HepG2 (cell line): ENCODE results near the gene KIFC1. TPM values are rescaled to one million over a fixed set of nuclear protein-coding genes. Genes with fewer than 3 reads are reported as not detected.

Experiments used
- FIP1L1 ChIP-seq: fragments of 200-400 bp; formaldehyde crosslinking; IDR thresholded peaks from 2 replicates; pipeline ENCODE4 v1.6.1; 2018; ENCODE audit warnings: low read depth, mild to moderate bottlenecking, low read length, moderate library complexity, borderline replicate concordance; ENCODE audit not compliant: insufficient read depth
- HES4 ChIP-seq: sonication (generic); formaldehyde crosslinking; IDR thresholded peaks from 2 replicates; pipeline ENCODE4 v1.9.0; 2021; ENCODE audit warnings: mild to moderate bottlenecking, missing genetic modification reagents, borderline replicate concordance
- SRSF1 ChIP-seq: fragments of 200-400 bp; formaldehyde crosslinking; optimal IDR thresholded peaks from 2 replicates; pipeline ENCODE3; 2017; ENCODE audit warnings: mild to moderate bottlenecking, low read depth, low read length, moderate library complexity
- ZNF101 ChIP-seq: sonication (generic); formaldehyde crosslinking; IDR thresholded peaks from 2 replicates; pipeline ENCODE4 v1.4.0; 2020; ENCODE audit warnings: mild to moderate bottlenecking, low read depth, missing genetic modification reagents, borderline replicate concordance
- ZNF264 ChIP-seq: sonication (generic); formaldehyde crosslinking; IDR thresholded peaks from 2 replicates; pipeline ENCODE4 v1.4.0; 2020; ENCODE audit warnings: missing genetic modification reagents
- ZNF510 ChIP-seq: sonication (generic); formaldehyde crosslinking; IDR thresholded peaks from 2 replicates; pipeline ENCODE4 v1.4.0; 2020; ENCODE audit warnings: low read depth, mild to moderate bottlenecking, missing genetic modification reagents
- polyA plus RNA-seq, 8 experiments: library from polyadenylated mRNA; depleted of rRNA in 3 of 8; stranded (reverse) in 7 of 8; unstranded in 1 of 8; fragments of >200 nt; fragmentation: Illumina TruSeq in 4 of 8; extraction: Trizol in 4 of 8; gene quantifications; 2 replicates each; pipeline versions ENCODE4 v1.2.1 to v1.2.3, GENCODE V29; 2011 to 2016; ENCODE audit warnings: low read depth in 4 of 8, missing spikeins in 1 of 8, mixed read lengths in 1 of 8; ENCODE audit not compliant: insufficient read depth in 1 of 8
- total RNA-seq, 5 experiments: library from RNA; depleted of rRNA; stranded (reverse); fragments of >200 nt; fragmentation: Illumina TruSeq; extraction: Trizol; gene quantifications; 2 replicates each; pipeline ENCODE4 v1.2.3, GENCODE V29; 2016; ENCODE audit warnings: low read depth in 1 of 5
- TF ChIP-seq, protein P1 (sequence below), 2 experiments: sonication (generic) in 1 of 2; formaldehyde crosslinking in 1 of 2; IDR thresholded peaks; 2 replicates each; pipeline versions ENCODE4 v1.4.0 to v1.6.1; 2016 to 2020; ENCODE audit warnings: borderline replicate concordance in 1 of 2, low read depth in 1 of 2, mild to moderate bottlenecking in 1 of 2, missing genetic modification reagents in 1 of 2
- TF ChIP-seq, protein P2 (sequence below): sonication (generic); formaldehyde crosslinking; IDR thresholded peaks from 2 replicates; pipeline ENCODE4 v1.9.0; 2021; ENCODE audit warnings: missing genetic modification reagents, borderline replicate concordance
- TF ChIP-seq, protein P3 (sequence below): sonication (generic); formaldehyde crosslinking; IDR thresholded peaks from 2 replicates; pipeline ENCODE4 v1.9.0; 2021; ENCODE audit warnings: missing genetic modification reagents, mild to moderate bottlenecking, borderline replicate concordance

The KIFC1 gene
- total and polyA plus RNA-seq, 2 of the 13 experiments (the other 11 are each of a cell fraction or from before 2014, with no cell fraction given), result 25.0 to 45.5 TPM

DNA sequence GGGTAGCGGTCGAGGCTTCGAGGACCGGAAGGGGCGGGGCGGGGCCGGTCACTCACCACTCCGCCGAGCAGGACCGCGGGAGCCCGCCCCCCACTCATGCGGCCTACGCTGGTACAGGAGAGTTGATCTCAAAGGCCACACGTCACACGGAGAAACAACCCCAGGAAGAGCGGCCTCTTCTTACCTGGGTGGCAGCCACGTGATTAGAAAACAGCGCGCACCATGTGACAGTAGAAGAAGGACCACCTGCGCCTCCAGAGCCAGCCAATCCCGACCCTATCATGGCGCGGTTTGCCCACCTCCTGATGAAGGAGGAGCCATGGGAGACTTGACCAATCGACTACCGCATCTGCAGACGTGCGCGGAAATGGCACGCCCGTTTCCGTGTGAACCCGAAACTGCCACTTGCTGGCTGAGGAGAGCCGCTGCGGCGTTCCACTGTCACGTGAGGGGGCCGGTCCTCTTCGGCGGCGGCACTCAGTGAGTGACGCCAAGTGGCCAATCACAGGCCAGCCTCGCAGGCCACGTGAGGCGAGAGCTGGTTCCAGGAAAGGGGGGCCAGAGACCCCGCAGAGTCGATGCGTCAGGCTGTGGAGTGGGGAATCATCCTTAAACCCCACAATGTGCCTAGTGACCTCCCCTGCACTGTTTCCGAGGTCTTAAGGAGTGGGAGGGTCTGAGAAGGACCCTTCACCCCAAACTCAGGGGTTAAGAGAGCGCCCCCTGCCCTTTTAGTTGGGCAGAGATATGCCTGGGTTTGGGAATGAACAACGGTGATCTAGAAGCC, 26.5 kb downstream of the KIFC1 start, which contains the start of gene CUTA (continued):
- TF ChIP-seq, protein P1, sequence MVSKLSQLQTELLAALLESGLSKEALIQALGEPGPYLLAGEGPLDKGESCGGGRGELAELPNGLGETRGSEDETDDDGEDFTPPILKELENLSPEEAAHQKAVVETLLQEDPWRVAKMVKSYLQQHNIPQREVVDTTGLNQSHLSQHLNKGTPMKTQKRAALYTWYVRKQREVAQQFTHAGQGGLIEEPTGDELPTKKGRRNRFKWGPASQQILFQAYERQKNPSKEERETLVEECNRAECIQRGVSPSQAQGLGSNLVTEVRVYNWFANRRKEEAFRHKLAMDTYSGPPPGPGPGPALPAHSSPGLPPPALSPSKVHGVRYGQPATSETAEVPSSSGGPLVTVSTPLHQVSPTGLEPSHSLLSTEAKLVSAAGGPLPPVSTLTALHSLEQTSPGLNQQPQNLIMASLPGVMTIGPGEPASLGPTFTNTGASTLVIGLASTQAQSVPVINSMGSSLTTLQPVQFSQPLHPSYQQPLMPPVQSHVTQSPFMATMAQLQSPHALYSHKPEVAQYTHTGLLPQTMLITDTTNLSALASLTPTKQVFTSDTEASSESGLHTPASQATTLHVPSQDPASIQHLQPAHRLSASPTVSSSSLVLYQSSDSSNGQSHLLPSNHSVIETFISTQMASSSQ (IDR thresholded peaks at IDR 0.05; ENCODE audit: low read depth), result no peak
- TF ChIP-seq, protein P1 (CRISPR knock-in tag; IDR thresholded peaks at IDR 0.05; ENCODE audit: borderline replicate concordance), result peak; percentile 72; the same call in 1 of the 2 replicates
- TF ChIP-seq FIP1L1 (no peak), HES4 (peak; percentile 78; the same call in 1 of the 2 replicates), ZNF264 (CRISPR knock-in tag) (peak; percentile 78), ZNF510 (peak; percentile 98), ZNF101 (peak; percentile 68; the same call in 1 of the 2 replicates), SRSF1 (no peak)
- TF ChIP-seq, protein P2, sequence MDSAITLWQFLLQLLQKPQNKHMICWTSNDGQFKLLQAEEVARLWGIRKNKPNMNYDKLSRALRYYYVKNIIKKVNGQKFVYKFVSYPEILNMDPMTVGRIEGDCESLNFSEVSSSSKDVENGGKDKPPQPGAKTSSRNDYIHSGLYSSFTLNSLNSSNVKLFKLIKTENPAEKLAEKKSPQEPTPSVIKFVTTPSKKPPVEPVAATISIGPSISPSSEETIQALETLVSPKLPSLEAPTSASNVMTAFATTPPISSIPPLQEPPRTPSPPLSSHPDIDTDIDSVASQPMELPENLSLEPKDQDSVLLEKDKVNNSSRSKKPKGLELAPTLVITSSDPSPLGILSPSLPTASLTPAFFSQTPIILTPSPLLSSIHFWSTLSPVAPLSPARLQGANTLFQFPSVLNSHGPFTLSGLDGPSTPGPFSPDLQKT, result no peak; the same call in 1 of the 2 replicates
- TF ChIP-seq, protein P3, sequence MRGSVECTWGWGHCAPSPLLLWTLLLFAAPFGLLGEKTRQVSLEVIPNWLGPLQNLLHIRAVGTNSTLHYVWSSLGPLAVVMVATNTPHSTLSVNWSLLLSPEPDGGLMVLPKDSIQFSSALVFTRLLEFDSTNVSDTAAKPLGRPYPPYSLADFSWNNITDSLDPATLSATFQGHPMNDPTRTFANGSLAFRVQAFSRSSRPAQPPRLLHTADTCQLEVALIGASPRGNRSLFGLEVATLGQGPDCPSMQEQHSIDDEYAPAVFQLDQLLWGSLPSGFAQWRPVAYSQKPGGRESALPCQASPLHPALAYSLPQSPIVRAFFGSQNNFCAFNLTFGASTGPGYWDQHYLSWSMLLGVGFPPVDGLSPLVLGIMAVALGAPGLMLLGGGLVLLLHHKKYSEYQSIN (CRISPR knock-in tag), result 0 out of 2 replicates have a peak, but pooled peaks have one; percentile 81
- TF ChIP-seq, all 625 proteins: peak for 377
